ENCODE results near the gene HLF. TPM values are rescaled to one million over a fixed set of nuclear protein-coding genes. Genes with fewer than 3 reads are reported as not detected.

The HLF gene
- total RNA-seq, 1 experiment from 2014 or later: 1.3 TPM

GRCh38 chr17:55303701-55304145, 39.0 kb downstream of the HLF start:
- Mint-ChIP-seq H3K27me3 (ENCODE audit: unreplicated experiment) (no peaks in the 10 kb centered on the region), H3K9me3 (ENCODE audit: low read depth, unreplicated experiment) (no peaks in the 10 kb centered on the region), H3K36me3 (ENCODE audit: insufficient read depth, unreplicated experiment) (no peaks in the 10 kb centered on the region), H3K27ac (ENCODE audit: unreplicated experiment) (no peak overlapping the region), H3K4me3 (ENCODE audit: low read depth, unreplicated experiment) (no peak overlapping the region), H3K4me1 (ENCODE audit: low read depth, unreplicated experiment) (no peaks in the 10 kb centered on the region)
- no TSS peak for BruUV-seq (replicated peaks)
- CTCF ChIA-PET: interaction anchor here (1.1 kb wide), 1 partner anchor 44 kb away, joined by 4 read pairs; no protein-coding TSS in a partner anchor
- intact Hi-C loops (cut with micrococcal nuclease; ENCODE audit: unreplicated experiment): no loop called here
- no peak for DNase-seq
- TF ChIP-seq CTCF (IDR thresholded peaks at IDR 0.05; ENCODE audit: unreplicated experiment): no peak

GRCh38 chr17:55304171-55304859, 39.6 kb downstream of the HLF start:
- H3K36me3 Mint-ChIP-seq (ENCODE audit: insufficient read depth, unreplicated experiment): no peaks in the 10 kb centered on the region
- no peaks in the 10 kb centered on the region for H3K4me1 Mint-ChIP-seq (ENCODE audit: low read depth, unreplicated experiment)
- H3K27ac Mint-ChIP-seq (ENCODE audit: unreplicated experiment): no peak overlapping the region
- H3K9me3 Mint-ChIP-seq (ENCODE audit: low read depth, unreplicated experiment): no peaks in the 10 kb centered on the region
- intact Hi-C loops (cut with micrococcal nuclease; ENCODE audit: unreplicated experiment): no loop called here
- H3K4me3 Mint-ChIP-seq (ENCODE audit: low read depth, unreplicated experiment): no peak overlapping the region
- TF ChIP-seq CTCF (IDR thresholded peaks at IDR 0.05; ENCODE audit: unreplicated experiment): no peak
- no peaks in the 10 kb centered on the region for H3K27me3 Mint-ChIP-seq (ENCODE audit: unreplicated experiment)
- CTCF ChIA-PET: interaction anchor here (1.1 kb wide), 1 partner anchor 44 kb away, joined by 4 read pairs; no protein-coding TSS in a partner anchor
- no TSS peak for BruUV-seq (replicated peaks)
- no peak for DNase-seq

DNA sequence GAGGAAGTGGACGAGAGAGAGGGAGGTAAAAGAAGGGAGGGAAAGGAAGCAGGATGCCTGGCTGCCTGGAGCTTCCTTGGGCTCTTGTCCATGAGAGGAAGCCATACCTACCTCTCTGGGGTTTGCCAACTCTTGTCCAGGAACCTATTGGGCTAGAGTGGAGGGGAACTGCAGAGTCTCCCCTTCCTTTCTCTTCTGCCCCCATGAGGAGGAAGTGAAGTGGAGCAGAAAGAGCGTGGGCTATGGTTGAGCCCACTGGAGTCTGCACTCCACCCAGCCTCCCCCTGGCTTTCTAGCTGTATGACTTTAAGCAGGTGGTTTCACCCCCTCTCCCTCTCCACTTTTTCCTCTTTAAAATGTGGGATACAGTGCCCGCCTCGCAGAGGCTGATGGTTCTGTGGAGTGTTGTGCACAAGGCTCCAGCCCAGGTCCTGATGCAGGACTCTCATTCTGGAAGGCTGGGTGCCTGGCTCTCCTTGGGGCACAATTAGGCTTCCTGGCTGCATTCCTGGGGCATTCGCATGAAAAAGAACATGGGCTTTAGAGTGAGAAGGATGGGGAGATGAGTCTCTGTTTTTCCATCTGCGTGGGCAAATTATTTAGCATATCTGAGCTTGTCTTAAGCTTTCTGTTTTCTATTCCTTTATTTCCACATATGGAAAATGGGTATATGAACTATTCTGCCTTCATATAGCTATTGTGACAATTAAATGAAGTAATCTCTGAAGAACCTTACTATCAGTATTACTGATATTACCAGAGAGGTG, 40.7 kb downstream of the HLF start:
- CTCF ChIA-PET: no interaction called here
- no peaks in the 10 kb centered on the region for H3K9me3 Mint-ChIP-seq (ENCODE audit: low read depth, unreplicated experiment)

DNA sequence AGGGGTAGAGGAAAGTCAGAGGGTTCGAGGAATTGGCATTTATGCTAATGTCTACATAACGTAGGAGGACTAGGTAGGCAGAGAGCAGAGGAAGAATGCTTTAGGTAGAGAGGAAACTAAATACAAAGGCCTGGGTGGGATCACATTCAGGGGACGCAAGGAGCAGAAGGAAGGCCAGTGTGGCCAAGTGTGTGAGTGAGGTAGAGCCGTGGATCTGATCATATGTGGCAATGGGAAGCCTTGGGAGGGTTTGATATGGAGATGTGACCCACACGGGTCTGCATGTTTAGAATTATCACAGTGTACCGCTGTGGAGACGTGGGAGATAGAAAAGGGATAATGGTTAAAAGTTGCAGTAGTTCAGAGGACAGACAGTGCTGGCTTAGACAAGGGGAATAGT, 43.1 kb downstream of the HLF start:
- intact Hi-C loops (cut with micrococcal nuclease; ENCODE audit: unreplicated experiment): no loop called here
- Mint-ChIP-seq H3K9me3 (ENCODE audit: low read depth, unreplicated experiment) (no peaks in the 10 kb centered on the region), H3K27me3 (ENCODE audit: unreplicated experiment) (no peaks in the 10 kb centered on the region), H3K4me1 (ENCODE audit: low read depth, unreplicated experiment) (no peaks in the 10 kb centered on the region), H3K27ac (ENCODE audit: unreplicated experiment) (no peak overlapping the region), H3K4me3 (ENCODE audit: low read depth, unreplicated experiment) (no peak overlapping the region), H3K36me3 (ENCODE audit: insufficient read depth, unreplicated experiment) (no peaks in the 10 kb centered on the region)
- no peak for DNase-seq
- CTCF ChIA-PET: no interaction called here
- BruUV-seq (replicated peaks): no TSS peak
- no peak for TF ChIP-seq CTCF (IDR thresholded peaks at IDR 0.05; ENCODE audit: unreplicated experiment)

More for the DNA sequence above, 40.7 kb downstream of the HLF start:
- Mint-ChIP-seq H3K4me3 (ENCODE audit: low read depth, unreplicated experiment) (no peak overlapping the region), H3K27ac (ENCODE audit: unreplicated experiment) (no peak overlapping the region), H3K36me3 (ENCODE audit: insufficient read depth, unreplicated experiment) (no peaks in the 10 kb centered on the region), H3K4me1 (ENCODE audit: low read depth, unreplicated experiment) (no peaks in the 10 kb centered on the region), H3K27me3 (ENCODE audit: unreplicated experiment) (no peaks in the 10 kb centered on the region)
- no peak for DNase-seq
- intact Hi-C loops (cut with micrococcal nuclease; ENCODE audit: unreplicated experiment): no loop called here
- BruUV-seq (replicated peaks): no TSS peak
- TF ChIP-seq CTCF (IDR thresholded peaks at IDR 0.05; ENCODE audit: unreplicated experiment): no peak
